Neural progenitor cell (in vitro differentiated cells): ENCODE data around the gene VEZF1.

ENCODE experiments used
- EZH2phosphoT487 ChIP-seq: fragments of 200-600 bp; sonication (generic); IDR thresholded peaks from 2 replicates; pipeline ENCODE4 v1.6.1; 2017; ENCODE audit warnings: antibody characterized with exemption
- TF ChIP-seq, protein P1 (sequence below): fragments of 200-600 bp; sonication (generic); IDR thresholded peaks from 2 replicates; pipeline ENCODE4 v1.5.1; 2017; ENCODE audit warnings: antibody characterized with exemption, mild to moderate bottlenecking

DNA sequence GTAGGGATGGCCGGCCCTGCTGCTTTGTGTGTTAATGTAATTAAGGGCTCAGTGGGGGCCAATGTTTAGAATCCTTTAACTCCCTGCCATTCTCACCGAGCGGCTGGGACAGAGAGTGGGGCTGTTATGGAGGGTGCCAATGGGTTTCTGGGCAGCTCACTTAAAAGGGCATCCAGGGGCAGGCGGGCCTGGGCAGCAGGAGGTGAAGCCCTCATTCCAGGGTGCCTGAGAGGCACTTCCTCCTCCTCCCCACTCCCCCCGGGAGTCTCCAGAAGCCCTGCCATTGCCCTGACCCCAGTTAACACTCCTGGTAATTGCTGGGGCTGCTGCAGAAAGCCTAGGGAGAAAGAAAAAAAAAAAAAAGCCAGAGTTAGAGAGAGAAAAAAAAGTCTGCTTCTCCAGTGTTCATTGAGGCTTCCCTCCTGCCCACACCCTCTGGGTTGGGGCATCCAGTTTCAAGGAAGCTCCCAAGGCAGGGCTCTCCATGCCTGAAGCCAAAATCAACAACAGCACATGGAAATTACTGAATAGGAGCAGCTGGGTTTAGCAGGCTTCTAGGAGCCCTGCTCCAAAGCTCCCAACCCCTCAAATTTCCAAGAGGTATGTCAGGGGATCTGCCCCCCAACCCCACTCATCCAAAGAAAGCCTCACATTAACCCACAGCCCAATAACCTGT is 60.9 kb downstream of the VEZF1 start:
- TF ChIP-seq, protein P1, sequence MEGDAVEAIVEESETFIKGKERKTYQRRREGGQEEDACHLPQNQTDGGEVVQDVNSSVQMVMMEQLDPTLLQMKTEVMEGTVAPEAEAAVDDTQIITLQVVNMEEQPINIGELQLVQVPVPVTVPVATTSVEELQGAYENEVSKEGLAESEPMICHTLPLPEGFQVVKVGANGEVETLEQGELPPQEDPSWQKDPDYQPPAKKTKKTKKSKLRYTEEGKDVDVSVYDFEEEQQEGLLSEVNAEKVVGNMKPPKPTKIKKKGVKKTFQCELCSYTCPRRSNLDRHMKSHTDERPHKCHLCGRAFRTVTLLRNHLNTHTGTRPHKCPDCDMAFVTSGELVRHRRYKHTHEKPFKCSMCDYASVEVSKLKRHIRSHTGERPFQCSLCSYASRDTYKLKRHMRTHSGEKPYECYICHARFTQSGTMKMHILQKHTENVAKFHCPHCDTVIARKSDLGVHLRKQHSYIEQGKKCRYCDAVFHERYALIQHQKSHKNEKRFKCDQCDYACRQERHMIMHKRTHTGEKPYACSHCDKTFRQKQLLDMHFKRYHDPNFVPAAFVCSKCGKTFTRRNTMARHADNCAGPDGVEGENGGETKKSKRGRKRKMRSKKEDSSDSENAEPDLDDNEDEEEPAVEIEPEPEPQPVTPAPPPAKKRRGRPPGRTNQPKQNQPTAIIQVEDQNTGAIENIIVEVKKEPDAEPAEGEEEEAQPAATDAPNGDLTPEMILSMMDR, result no peak
- TF ChIP-seq EZH2phosphoT487, result peak; percentile 46
